Caki2 (cell line): Measurements from ENCODE around the gene MORN1. TPM values are rescaled to one million over a fixed set of nuclear protein-coding genes. Genes with fewer than 3 reads are reported as not detected.

Experiments
- DNase-seq: peaks from one replicate; pipeline ENCODE4 v3.0.0-alpha.2; 2015; ENCODE audit warnings: low read depth
- in situ Hi-C: cut with HindIII; loops from 2 replicates; pipeline ENCODE4 v1.10.0; 2016; ENCODE audit warnings: low sequenced_read_pairs, low pct_unique_long_range_greater_than_20kb, mixed read lengths
- total RNA-seq: library from RNA; depleted of rRNA; stranded (reverse); fragments of >200 nt; shearing (Covaris generic); gene quantifications from 2 replicates; pipeline ENCODE4 v1.2.3, GENCODE V29; 2014; ENCODE audit warnings: low replicate concordance

Gene MORN1
- total RNA-seq, 1 experiment from 2014 or later, result 20.3 TPM

DNA sequence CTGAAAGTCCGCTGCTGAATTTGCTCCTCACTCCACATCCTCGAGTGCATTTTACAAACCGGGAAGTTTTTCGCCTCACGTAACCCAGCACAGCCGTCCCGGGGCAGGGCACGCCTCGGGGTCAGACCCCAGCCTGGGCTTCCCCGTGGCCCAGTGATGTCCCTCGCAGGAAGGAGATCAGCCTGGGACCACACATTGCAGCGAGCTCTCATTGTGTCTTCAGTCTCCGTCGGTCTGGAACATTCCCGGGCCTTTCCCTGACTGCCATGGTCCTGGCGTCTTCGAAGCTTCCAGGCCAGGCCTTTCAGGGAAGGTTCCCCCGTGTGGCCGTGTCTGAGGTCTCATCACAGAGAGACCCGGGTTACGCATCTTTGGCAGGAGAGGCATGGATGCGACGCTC, 43.5 kb downstream of the MORN1 start:
- in situ Hi-C loops, result no loop called here
- DNase-seq, result no peak

DNA sequence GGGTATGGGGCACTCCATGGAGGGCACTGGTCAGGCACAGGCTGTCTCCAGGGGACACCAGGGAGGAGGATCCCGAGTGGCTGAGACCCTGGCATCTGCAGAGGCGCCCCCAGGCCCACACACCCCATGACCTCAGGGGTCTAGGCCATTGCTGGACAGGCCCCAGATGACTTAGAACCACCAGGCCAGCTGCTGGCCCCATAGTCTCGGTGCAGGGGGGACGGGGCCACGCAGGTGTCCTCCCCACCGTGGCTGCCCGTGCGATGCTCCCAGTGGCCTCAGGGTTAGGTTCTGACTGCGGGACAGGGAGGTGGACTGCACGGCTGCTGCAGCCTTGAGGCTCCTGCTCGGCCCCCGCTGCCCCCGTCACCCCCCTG, 44.0 kb downstream of the MORN1 start:
- in situ Hi-C loops, result no loop called here
- DNase-seq, result no peak

DNA sequence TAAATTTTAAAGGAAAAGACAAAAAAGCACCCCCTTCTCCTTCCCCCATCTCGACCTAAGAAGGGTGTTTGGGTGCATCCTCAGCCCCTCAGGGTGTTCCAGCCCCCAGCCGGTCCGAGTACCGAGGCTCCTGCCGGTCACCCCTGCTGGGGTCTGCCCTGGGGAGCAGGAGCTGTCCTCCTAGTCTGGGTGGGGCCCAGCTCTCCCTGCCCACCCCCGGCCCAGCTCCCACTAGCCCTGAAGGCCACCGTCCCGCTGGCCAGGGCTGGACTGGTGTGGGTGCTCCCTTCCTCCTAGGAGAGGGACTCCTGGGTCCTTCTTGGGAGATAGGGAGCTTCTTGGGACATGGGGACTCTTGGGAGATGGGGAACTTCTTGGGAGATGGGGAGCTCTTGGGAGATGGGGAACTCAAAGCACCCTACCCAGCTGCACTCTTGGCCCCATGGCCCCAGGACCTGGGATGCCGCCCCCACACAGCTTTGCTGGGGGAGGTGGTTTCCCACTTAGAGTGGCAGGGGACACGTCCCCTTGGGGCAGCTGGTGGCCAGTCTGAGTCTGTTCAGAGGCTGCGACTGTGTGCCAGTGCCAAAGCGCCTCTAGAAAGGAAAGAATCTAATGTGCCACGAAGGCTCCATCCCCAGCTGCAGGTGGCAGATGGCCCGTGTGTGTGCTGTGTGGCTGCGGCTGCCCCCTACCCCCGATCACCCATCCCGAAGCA, 44.5 kb downstream of the MORN1 start:
- DNase-seq, result no peak
- in situ Hi-C loops, result no loop called here

GRCh38 chr1:2345297-2346075, 45.9 kb downstream of the MORN1 start:
- no peak for DNase-seq
- in situ Hi-C loops, result no loop called here

GRCh38 chr1:2344744-2345296, 46.5 kb downstream of the MORN1 start:
- in situ Hi-C loops, result no loop called here
- no peak for DNase-seq

DNA sequence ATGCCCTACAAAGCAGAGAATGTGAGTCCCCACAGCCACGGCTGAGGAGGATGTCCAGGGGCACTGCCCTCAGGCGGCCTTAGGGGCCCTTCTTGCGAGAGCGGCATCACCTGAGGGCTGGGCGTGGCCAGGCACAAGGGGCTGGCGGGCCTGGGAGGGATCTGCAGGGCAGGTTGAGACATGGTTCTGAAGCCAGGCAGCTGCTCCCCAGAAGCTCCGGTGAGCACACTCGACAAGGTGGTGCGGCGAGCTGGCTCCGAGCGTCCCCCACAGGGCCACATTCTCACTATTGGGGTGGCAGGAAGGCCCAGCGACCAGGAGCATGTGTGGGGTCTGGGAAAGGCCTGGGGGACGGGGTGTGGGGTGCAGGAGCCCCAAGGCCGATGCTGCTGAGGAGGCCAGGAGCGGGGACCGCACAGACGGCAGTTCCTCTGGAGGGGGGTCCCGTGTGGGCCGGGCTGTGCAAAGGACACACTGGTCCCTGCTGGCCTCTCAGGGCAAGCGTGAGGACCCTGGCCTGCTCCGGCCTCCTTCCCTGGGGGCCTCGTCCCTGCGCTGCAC, 47.2 kb downstream of the MORN1 start:
- in situ Hi-C loops, result no loop called here
- no peak for DNase-seq

DNA sequence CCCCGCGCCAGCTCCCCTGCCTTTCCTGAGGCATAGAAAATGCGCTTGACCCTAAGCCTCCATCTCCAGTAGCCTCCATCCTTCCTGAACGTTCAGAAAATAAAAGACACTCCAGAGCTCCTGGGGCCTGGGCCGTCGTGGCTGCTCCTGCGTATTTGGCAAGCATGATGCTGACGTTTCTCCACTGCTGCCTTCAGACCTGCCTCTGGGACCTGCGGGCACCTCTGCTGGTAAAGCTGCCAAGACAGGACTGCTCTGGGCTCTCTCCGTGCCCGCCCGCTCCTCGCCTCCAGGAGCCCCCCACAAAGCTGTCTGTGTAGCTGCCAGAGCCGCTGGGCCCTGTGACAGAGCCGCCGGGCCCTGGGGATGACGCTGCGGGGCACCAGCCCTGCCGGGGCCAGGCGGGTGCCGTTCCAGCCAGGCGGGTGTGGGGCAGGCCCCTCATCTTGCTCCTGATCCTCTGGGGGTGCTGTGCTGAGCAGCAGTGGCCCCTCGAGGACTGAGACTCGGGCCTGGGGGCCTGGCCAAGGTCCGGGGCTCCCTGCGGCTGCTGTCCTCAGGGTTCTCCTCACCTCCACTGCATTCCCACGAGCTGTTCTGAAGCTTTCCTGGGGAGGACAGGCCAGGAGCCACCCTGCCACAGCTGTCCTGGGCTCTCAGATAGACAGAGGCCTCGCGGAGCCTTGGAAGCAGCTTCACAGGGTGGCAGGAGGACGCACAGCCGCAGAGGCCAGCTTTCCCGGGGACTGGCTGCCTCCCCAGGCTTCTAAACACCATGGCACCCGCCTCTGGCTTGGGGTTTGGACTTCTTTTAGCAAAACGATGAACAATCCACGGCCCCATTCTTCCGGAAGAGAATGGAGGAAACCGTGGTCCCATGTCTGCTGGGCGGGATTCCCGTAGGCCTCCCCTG, 48.1 kb downstream of the MORN1 start:
- in situ Hi-C loops, result no loop called here
- no peak for DNase-seq

GRCh38 chr1:2342384-2343022, 48.9 kb downstream of the MORN1 start:
- DNase-seq, result no peak
- in situ Hi-C loops, result no loop called here

- DNase-seq, result no peak
- in situ Hi-C loops, result no loop called here
Measured at GRCh38 chr1:2341706-2342383, 49.5 kb downstream of the MORN1 start.

- DNase-seq, result no peak
- in situ Hi-C loops, result no loop called here
Measured at GRCh38 chr1:2340918-2341254, 50.5 kb downstream of the MORN1 start.

- in situ Hi-C loops, result no loop called here
- DNase-seq, result no peak
Measured at GRCh38 chr1:2340086-2340917, 51.1 kb downstream of the MORN1 start.

GRCh38 chr1:2339206-2340085, 51.9 kb downstream of the MORN1 start:
- in situ Hi-C loops, result no loop called here
- DNase-seq, result no peak

GRCh38 chr1:2337501-2337900, 53.9 kb downstream of the MORN1 start:
- DNase-seq, result no peak
- in situ Hi-C loops, result no loop called here

- DNase-seq, result no peak
- in situ Hi-C loops, result no loop called here
Measured at GRCh38 chr1:2337081-2337480, 54.3 kb downstream of the MORN1 start.

GRCh38 chr1:2336499-2336898, 54.9 kb downstream of the MORN1 start:
- in situ Hi-C loops, result no loop called here

More at GRCh38 chr1:2336499-2336898, 54.9 kb downstream of the MORN1 start:
- DNase-seq, result no peak
